Hepatocyte (in vitro differentiated cells): ENCODE data around the gene PLCXD3.

Experiments
- EZH2 ChIP-seq: fragments of 200-600 bp; sonication (generic); IDR thresholded peaks from 2 replicates; pipeline ENCODE4 v1.6.1; 2016; ENCODE audit warnings: antibody characterized with exemption, mild to moderate bottlenecking, borderline replicate concordance
- TF ChIP-seq, protein P1 (sequence below): fragments of 200-600 bp; sonication (generic); IDR thresholded peaks from 2 replicates; pipeline ENCODE4 v1.5.1; 2016; ENCODE audit warnings: antibody characterized with exemption, mild to moderate bottlenecking; ENCODE audit not compliant: poor library complexity

DNA sequence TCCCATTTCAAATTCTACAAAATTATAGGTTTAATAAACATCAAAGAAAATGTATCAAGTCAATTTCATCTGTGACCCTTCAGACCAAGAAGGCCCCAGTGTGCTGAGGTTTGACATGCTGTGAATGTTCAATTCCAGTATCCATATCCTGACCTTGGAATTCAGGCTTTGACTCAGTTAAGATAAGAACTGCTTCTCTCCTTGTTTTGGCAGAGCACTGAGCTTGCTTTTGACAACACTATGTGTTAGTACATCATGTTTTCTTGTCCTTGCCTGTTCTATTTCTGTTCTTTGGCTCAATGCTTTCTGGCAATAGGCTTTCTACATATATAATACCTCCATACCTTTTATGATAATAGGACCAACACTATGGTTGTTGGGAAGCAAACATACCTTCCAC, 105.6 kb downstream of the PLCXD3 start:
- TF ChIP-seq, protein P1, sequence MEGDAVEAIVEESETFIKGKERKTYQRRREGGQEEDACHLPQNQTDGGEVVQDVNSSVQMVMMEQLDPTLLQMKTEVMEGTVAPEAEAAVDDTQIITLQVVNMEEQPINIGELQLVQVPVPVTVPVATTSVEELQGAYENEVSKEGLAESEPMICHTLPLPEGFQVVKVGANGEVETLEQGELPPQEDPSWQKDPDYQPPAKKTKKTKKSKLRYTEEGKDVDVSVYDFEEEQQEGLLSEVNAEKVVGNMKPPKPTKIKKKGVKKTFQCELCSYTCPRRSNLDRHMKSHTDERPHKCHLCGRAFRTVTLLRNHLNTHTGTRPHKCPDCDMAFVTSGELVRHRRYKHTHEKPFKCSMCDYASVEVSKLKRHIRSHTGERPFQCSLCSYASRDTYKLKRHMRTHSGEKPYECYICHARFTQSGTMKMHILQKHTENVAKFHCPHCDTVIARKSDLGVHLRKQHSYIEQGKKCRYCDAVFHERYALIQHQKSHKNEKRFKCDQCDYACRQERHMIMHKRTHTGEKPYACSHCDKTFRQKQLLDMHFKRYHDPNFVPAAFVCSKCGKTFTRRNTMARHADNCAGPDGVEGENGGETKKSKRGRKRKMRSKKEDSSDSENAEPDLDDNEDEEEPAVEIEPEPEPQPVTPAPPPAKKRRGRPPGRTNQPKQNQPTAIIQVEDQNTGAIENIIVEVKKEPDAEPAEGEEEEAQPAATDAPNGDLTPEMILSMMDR, result no peak
- no peak for TF ChIP-seq EZH2
